ENCODE measurements around the gene ACR. TPM values are rescaled to one million over a fixed set of nuclear protein-coding genes. Genes with fewer than 3 reads are reported as not detected.
"Not testable (repeated sequence)": the region's sequence is repeated elsewhere in the genome, so short reads cannot be mapped to it uniquely, and the experiment has no call there.

ACR gene
- total RNA-seq, 2 experiments from 2014 or later, result not detected

- Mint-ChIP-seq H3K4me3 (no peak overlapping the region), H3K36me3 (no peaks in the 10 kb centered on the region), H3K9me3 (no peaks in the 10 kb centered on the region), H3K4me1 (no peaks in the 10 kb centered on the region), H3K27ac (no peak overlapping the region), H3K27me3 (no peaks in the 10 kb centered on the region)
- POLR2A ChIA-PET, result no interaction called here
- DNase-seq, result no peak
- ATAC-seq (ENCODE audit: low read depth), result no peak
These were observed 734 bp downstream of the ACR start for GRCh38 chr22:50738649-50739227.

DNA sequence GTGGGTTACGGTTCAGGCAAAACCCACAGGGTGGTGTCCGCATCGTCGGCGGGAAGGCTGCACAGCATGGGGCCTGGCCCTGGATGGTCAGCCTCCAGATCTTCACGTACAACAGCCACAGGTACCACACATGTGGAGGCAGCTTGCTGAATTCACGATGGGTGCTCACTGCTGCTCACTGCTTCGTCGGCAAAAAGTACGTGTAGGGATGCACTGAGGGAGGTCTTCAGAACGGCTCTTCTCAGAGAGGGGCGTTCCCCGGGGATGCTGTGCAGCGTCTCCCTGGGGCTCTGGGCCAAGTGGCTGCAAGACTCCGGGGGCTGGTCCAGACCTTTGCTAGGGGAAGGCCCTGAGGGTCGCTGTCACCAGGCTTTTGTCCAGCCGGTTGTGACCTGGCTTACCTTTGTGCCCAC is 1.3 kb downstream of the ACR start:
- POLR2A ChIA-PET, result no interaction called here
- DNase-seq, result no peak
- Mint-ChIP-seq H3K36me3 (no peaks in the 10 kb centered on the region), H3K27ac (no peak overlapping the region), H3K4me3 (no peak overlapping the region), H3K4me1 (no peaks in the 10 kb centered on the region), H3K27me3 (no peaks in the 10 kb centered on the region), H3K9me3 (no peaks in the 10 kb centered on the region)
- no peak for ATAC-seq (ENCODE audit: low read depth)

GRCh38 chr22:50739894-50740293 is 1.9 kb downstream of the ACR start:
- Mint-ChIP-seq H3K4me1 (no peaks in the 10 kb centered on the region), H3K27me3 (no peaks in the 10 kb centered on the region), H3K9me3 (no peaks in the 10 kb centered on the region), H3K4me3 (no peak overlapping the region), H3K36me3 (no peaks in the 10 kb centered on the region), H3K27ac (no peak overlapping the region)
- POLR2A ChIA-PET, result no interaction called here
- DNase-seq (no peak), ATAC-seq (ENCODE audit: low read depth) (no peak)

DNA sequence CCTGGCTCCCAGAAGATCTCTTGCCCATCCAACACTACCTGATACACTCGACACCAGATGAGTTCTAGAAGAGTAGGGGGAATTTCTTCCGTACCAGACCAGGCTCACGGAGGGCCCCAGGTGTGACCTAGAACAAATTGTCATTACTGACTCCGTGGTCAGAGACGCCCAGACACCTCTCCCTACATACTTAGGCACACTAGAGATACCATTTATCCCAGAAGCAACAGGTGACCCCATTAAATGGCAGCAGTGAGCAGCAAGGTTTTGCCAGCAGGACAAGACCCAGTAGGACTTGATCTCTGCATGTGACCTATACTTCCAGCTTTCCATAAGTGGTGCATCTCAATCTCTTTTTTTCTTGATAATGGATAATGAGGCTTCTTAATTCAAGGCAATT is 2.7 kb downstream of the ACR start:
- H3K27ac Mint-ChIP-seq; DNase-seq; H3K27me3 Mint-ChIP-seq; H3K36me3 Mint-ChIP-seq; H3K4me3 Mint-ChIP-seq; ATAC-seq (ENCODE audit: low read depth); H3K4me1 Mint-ChIP-seq; POLR2A ChIA-PET; H3K9me3 Mint-ChIP-seq: not testable (repeated sequence)

DNA sequence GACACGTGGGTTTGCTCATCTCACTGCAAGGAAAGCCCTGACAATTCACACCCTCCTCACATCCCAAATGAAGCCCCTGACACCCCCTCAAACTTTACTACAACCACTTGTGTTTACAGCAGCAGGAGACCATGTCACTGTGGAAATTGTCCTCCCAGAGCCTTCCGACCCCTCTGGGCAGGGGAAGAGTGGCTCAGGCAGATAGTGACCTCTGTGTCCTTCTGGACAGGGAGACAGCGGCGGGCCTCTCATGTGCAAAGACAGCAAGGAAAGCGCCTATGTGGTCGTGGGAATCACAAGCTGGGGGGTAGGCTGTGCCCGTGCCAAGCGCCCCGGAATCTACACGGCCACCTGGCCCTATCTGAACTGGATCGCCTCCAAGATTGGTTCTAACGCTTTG is 6.4 kb downstream of the ACR start:
- H3K27ac Mint-ChIP-seq; ATAC-seq (ENCODE audit: low read depth); H3K4me3 Mint-ChIP-seq; H3K4me1 Mint-ChIP-seq; H3K9me3 Mint-ChIP-seq; H3K27me3 Mint-ChIP-seq; POLR2A ChIA-PET; DNase-seq; H3K36me3 Mint-ChIP-seq: not testable (repeated sequence)

GRCh38 chr22:50747521-50747920 is 9.5 kb downstream of the ACR start:
- POLR2A ChIA-PET, result not testable (repeated sequence)

GRCh38 chr22:50748630-50749029 is 10.6 kb downstream of the ACR start:
- H3K36me3 Mint-ChIP-seq; ATAC-seq (ENCODE audit: low read depth); H3K4me1 Mint-ChIP-seq; H3K9me3 Mint-ChIP-seq; H3K27ac Mint-ChIP-seq; DNase-seq; POLR2A ChIA-PET; H3K4me3 Mint-ChIP-seq; H3K27me3 Mint-ChIP-seq: not testable (repeated sequence)

More at GRCh38 chr22:50747521-50747920, 9.5 kb downstream of the ACR start:
- H3K4me3 Mint-ChIP-seq; H3K27me3 Mint-ChIP-seq; H3K4me1 Mint-ChIP-seq; H3K36me3 Mint-ChIP-seq; DNase-seq; ATAC-seq (ENCODE audit: low read depth); H3K9me3 Mint-ChIP-seq; H3K27ac Mint-ChIP-seq: not testable (repeated sequence)

GRCh38 chr22:50749302-50750074 is 11.5 kb downstream of the ACR start:
- ATAC-seq (ENCODE audit: low read depth); POLR2A ChIA-PET; DNase-seq; H3K27ac Mint-ChIP-seq; H3K4me3 Mint-ChIP-seq; H3K9me3 Mint-ChIP-seq; H3K36me3 Mint-ChIP-seq; H3K4me1 Mint-ChIP-seq: not testable (repeated sequence)
- peaks cover 13% of the 10 kb centered on the region for H3K27me3 Mint-ChIP-seq

DNA sequence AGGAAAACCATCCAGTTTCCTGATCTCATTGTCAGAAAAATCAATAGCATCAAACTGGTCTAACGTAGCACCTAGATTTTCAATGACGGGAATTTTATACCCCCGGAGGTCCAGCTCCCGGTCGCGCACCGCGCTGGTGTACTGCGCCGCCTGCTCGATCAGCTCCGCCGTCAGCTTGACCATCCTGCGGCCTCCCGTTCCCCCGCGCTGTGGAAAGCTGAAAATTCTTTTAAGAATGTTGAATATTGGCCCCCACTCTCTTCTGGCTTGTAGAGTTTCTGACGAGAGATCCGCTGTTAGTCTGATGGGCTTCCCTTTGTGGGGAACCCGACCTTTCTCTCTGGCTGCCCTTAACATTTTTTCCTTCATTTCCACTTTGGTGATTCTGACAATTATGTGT is 17.2 kb downstream of the ACR start:
- DNase-seq; H3K4me3 Mint-ChIP-seq; H3K9me3 Mint-ChIP-seq; ATAC-seq (ENCODE audit: low read depth); H3K36me3 Mint-ChIP-seq; POLR2A ChIA-PET; H3K27ac Mint-ChIP-seq; H3K4me1 Mint-ChIP-seq: not testable (repeated sequence)
- peaks cover 24% of the 10 kb centered on the region for H3K27me3 Mint-ChIP-seq

- H3K9me3 Mint-ChIP-seq; ATAC-seq (ENCODE audit: low read depth); H3K27ac Mint-ChIP-seq; POLR2A ChIA-PET; H3K36me3 Mint-ChIP-seq; DNase-seq; H3K4me1 Mint-ChIP-seq: not testable (repeated sequence)
- H3K4me3 Mint-ChIP-seq, result peak overlapping the region; percentile 80
- peaks cover 24% of the 10 kb centered on the region for H3K27me3 Mint-ChIP-seq
These were observed 18.4 kb downstream of the ACR start for GRCh38 chr22:50756406-50756805.

- H3K36me3 Mint-ChIP-seq, result not testable (repeated sequence)
These were observed 19.0 kb downstream of the ACR start for GRCh38 chr22:50756949-50757491.

DNA sequence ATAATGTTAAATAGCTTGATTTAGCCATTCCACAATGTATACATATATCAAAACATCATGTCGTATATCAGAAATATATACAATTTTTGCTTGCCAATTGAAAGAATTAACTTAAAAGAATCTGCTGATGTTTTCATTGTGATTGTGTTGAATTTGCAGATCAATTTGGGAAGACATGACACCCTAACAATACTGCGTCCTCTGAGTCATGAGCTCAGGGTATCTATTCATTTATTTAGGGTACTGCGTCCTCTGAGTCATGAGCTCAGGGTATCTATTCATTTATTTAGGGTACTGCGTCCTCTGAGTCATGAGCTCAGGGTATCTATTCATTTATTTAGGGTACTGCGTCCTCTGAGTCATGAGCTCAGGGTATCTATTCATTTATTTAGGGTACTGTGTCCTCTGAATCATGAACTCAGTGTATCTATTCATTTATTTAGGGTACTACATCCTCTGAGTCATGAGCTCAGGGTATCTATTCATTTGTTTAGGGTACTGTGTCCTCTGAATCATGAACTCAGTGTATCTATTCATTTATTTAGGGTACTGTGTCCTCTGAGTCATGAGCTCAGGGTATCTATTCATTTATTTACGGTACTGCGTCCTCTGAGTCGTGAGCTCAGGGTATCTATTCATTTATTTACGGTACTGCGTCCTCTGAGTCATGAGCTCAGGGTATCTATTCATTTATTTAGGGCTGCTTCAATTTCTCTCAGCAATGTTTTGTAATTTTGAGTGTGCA is 21.8 kb downstream of the ACR start:
- H3K36me3 Mint-ChIP-seq, POLR2A ChIA-PET, H3K27me3 Mint-ChIP-seq: not testable (repeated sequence)

More at GRCh38 chr22:50756949-50757491, 19.0 kb downstream of the ACR start:
- peak overlapping the region; percentile 59 for H3K27ac Mint-ChIP-seq
- not testable (repeated sequence) for H3K4me1 Mint-ChIP-seq; H3K9me3 Mint-ChIP-seq; ATAC-seq (ENCODE audit: low read depth)
- POLR2A ChIA-PET, result interaction anchor here (1.2 kb wide), 1 partner anchor 225 kb away, joined by 3 read pairs; no protein-coding TSS in a partner anchor
- peak; percentile 65 for DNase-seq
- H3K27me3 Mint-ChIP-seq, result peaks cover 24% of the 10 kb centered on the region
- H3K4me3 Mint-ChIP-seq, result peak overlapping the region; percentile 80

DNA sequence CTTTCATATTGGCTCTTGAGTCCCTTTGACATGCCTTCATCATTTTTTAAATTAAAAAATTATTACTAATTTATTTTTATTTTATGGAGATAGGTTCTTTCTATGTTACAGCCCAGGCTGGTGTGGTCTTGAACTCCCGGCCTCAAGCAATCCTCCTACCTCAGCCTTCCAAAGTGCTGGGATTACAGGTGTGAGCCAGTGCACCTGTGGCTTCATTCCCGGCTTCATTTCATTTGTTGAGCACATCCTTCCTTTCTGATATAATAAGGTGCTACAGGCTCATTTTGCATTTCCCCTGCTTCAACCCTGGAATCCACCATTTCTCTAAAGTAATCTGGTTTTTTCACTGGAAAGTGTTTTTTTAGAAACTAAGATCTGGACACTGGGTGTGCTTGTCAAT is 23.8 kb downstream of the ACR start:
- H3K9me3 Mint-ChIP-seq; ATAC-seq (ENCODE audit: low read depth); H3K27ac Mint-ChIP-seq; H3K4me1 Mint-ChIP-seq; H3K27me3 Mint-ChIP-seq; H3K36me3 Mint-ChIP-seq; POLR2A ChIA-PET; H3K4me3 Mint-ChIP-seq; DNase-seq: not testable (repeated sequence)

More for the DNA sequence above, 21.8 kb downstream of the ACR start:
- DNase-seq; H3K4me3 Mint-ChIP-seq; H3K9me3 Mint-ChIP-seq; H3K27ac Mint-ChIP-seq; ATAC-seq (ENCODE audit: low read depth); H3K4me1 Mint-ChIP-seq: not testable (repeated sequence)
